ENCODE measurements around the gene GGN.
A peak's percentile ranks its signal among the peaks of the same experiment; 100 is the strongest.
"Not testable (repeated sequence)": the region's sequence is repeated elsewhere in the genome, so short reads cannot be mapped to it uniquely, and the experiment has no call there.

GGN gene, protein sequence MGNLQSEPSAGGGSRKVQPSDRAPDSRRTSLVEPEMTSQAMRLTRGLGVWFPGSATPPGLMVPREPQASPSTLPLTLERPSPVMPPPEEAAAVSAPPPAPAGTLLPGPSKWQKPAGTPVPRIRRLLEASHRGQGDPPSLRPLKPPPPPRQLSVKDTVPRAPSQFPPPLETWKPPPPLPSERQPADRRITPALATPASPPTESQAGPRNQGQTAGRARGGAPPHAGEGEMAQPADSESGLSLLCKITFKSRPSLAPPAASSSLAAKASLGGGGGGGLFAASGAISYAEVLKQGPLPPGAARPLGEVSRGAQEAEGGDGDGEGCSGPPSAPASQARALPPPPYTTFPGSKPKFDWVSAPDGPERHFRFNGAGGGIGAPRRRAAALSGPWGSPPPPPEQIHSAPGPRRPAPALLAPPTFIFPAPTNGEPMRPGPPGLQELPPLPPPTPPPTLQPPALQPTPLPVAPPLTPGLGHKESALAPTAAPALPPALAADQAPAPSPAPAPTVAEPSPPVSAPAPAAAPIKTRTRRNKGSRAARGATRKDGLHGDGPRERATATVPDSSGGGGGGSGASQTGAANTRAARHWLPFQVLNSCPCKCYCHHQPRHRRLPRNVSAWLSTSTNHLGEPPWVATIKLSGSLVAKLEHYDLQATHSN

DNA sequence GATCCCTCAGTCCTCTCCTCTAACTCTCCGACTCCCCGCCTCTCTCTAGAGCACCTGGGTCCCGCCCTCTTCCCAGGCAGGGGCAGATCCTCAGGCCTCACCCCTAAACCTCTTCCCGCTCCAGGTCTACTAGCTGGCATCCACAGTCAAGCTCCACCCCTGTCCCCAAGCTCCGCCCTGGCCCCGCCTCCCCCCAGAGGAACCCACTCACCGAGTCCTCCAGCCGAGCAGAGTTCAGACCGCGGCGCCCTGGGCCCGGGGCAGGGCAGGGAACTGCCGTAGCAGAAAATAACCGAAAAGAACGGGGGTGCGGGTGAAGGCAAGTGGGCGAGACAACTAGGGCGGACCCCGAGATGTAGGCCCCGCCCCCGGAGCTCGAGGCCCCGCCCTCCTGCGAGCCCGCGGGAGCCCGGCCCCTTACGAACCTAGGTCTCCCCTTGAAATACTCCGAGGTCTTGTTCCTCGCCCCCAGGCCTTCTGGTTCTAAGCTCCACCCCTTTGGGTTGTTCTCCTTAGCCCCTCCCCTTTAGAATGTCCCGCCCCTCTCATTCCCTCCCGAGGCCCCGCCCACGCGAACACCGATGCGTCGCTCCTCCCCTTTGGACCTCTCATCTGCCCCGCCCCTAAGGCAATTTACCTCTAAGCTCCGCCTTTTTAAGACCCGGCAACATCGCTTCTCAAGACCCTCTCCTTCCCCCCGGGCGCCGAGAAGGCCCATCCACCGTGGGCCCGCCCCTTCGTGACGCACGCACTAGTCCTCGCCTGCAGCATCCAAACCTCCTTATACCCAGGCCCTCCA lies at the start of gene GGN:
Gene GGN (minus strand): TSS at position 485 of the 799 bp plus-strand sequence. CDS start 773 bp downstream, outside the sequence.
- H3K27ac ChIP-seq, result peak within 1 kb of the TSS; percentile 80
- peak; percentile 69 for DNase-seq (ENCODE audit: low read depth, low spot score)

DNA sequence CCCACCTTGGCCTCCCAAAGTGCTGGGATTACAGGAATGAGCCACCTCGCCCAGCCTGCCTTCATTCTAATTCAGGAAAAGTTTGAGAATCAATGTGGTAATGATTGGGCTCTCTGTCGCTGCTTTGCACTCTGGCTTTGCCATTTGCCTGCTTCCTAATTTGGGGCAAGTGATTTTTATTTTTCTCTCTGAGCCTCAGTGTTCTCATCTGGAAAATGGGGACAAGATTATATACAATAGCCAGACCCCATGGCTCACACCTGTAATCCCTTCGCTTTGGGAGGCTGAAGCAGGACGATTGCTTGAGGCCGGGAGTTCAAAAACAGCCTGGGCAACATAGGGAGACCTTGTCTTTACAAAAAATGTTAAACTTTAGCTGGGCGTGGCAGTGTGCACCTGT lies 49.5 kb upstream of the GGN start:
- no peak overlapping the region for H3K27ac ChIP-seq
- no peak for DNase-seq (ENCODE audit: low read depth, low spot score)

DNA sequence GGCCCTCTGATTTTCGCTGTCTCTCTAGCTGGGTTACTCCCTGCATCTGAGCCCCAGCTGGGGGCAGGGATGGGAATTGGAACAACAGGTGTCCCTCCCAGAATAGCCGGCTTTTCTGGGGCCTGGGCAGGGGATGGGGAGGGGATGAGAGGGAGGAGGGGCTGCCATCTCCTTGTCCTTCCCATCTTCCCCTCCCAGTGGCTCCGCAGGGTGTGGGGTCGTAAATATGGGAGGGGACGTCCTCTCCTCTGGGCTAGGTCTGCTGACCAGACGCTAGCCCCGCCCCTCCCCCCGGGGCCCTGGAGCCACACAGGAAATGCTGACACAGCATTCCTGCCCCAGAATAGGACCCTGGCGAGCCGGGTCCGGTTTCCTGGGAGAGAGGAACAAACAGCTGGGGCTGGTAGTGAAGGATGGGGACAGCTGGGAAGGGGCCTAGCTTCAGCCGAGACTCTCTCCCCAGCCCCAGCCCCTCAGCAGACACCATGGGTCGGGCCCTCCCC lies 46.8 kb upstream of the GGN start:
- no peak for DNase-seq (ENCODE audit: low read depth, low spot score)
- H3K27ac ChIP-seq, result no peak overlapping the region

DNA sequence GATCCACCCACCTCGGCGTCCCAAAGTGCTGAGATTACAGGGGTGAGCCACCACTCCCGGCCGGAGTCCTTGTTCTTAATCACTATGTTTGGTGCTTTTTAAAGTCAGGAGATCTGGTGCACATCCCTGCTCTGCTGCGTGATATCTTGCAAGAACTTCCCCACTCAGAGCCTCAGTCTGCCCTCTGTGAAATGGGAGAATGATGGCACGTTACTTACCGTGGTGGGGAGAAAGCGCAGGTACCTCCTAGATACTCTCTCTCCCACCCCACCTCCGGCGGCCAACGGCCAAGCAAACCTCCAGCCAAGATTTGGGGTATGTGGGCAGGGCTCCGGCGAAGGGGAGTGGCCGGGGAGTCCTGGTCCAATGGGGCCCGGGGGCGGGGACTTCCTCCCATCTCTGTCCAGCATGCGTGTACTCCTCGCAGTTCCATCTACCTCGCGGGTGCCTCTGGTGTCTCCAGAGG lies 45.5 kb upstream of the GGN start, which contains the start of gene RYR1:
Gene RYR1 (plus strand): TSS at position 424 of the 466 bp plus-strand sequence. CDS start 139 bp downstream, outside the sequence.
- DNase-seq (ENCODE audit: low read depth, low spot score), result no peak
- no peak within 1 kb of the TSS for H3K27ac ChIP-seq

DNA sequence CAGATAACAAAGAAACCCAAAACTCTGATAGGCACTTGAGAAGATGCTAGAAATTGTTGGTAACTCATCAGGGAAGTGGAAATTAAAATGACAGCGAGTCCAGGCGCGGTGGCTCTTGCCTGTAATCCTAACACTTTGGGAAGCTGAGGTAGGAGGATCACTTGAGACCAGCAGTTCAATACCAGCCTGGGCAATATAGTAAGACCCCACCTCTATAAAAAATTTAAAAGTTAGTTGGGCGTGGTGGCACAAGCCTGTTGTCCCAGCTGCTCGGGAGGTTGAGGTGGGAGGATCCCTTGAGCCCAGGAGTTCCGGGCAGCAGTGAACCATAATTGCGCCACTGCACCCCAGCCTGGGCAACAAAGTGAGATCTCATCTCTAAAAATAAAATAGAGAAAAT lies 43.1 kb upstream of the GGN start:
- H3K27ac ChIP-seq, result no peak overlapping the region
- DNase-seq (ENCODE audit: low read depth, low spot score), result no peak

DNA sequence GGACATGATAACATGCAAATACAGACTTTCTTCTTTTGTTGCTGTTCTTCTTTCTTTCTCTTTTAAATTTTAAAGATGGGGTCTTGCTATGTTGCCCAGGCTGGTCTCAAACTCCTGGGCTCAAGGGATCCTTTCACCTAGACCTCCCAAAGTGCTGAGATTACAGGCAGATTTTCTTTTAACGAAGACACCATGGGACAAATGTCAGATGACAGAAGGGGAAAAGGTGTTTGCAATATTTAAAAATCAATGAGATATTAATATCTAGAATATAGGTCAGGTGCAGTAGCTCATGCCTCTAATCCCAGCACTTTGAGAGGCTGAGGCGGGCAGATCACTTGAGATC lies 42.0 kb upstream of the GGN start:
- no peak overlapping the region for H3K27ac ChIP-seq
- DNase-seq (ENCODE audit: low read depth, low spot score), result no peak

DNA sequence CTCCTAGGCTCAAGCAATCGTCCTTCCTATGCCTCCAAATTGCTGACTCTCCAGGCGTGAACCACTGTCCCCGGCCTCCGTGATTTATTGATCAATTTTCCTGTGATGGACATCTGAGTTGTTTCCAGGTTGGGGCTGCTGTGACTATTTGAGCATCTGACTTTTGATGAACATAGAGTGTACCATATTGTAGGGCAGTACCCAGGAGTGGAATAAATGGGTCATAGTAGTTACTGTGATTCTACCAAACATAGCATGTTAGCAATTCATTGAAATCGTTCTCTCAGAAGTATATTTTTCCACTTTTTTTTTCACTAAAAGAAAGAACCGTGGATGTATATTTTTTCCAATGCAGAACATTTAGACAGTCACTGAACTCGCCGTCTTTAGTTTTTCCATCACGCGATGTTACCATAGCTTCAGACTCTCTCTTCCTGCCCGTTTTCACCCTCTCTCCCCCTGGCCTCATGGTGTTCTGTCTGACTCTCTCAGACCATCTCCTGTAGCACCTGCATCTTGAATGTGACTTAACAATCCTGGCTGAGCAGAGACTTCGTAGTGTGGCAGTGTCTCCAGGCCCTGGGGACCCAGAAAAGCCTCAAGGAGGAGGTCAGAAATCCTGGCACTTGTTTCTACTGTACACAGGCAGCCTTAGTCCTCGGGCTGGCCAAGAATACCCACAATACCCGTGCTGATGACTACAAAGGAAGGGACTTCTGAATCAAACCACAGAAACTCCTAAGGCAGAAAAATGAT lies 41.4 kb upstream of the GGN start:
- DNase-seq (ENCODE audit: low read depth, low spot score), result no peak
- H3K27ac ChIP-seq, result no peak overlapping the region

DNA sequence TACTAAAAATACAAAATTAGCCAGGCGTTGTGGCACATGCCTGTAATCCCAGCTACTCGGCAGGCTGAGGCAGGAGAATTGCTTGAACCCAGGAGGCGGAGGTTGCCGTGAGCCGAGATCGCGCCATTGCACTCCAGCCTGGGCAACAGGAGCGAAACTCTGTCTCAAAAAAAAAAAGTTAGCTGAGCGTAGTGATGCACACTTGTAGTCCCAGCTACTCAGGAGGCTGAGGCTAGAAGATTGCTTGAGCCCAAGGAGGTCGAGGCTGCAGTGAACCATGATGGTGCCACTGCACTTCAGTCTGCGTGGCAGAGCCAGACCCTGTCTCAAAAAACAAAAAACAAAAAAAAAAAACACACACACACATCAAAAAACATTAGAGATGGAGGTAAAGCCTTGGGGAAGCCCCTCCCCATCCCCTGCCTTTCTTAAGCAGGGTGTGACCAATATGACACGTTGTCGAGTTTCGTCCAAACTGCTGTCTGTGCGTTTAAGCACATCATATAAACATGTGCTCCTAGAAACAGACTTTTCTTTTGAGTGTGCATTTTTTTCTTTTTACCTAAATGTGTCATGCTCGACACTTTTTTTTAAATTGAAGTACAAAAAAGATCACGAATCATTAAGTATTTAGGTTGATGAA lies 39.3 kb upstream of the GGN start:
- DNase-seq (ENCODE audit: low read depth, low spot score); H3K27ac ChIP-seq: not testable (repeated sequence)

DNA sequence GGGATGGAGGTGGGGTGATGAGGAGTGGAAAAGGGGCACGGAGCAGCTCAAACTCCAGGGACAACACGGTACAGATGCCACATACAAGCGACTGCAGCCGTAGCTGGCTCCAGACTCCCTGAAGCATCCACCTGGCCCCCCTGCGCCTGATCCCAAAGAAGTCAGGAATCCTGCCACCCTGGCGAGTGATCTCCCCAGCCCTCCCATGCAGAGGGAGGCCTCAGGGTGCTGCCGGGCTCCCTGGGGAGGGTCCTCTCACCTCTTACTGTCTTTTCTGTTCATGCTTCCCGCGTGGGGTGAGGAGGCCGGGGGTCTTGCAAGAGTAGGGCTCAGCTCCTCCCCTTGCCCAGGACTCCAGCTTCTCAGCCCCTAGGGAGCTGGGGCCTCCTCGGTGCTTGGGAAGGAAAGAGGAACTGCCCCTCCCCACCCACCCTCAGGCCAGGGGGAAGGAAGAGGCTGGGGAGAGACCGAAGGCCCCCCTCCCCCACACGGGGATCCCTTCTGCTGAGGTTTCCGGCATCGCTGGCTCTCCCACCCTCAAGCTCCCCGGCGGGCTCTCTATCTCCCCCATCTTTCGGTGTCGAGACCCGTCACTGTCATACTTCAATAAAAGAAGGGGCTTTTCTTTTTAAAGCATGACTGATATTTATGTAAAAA lies 38.1 kb upstream of the GGN start, which contains the start of gene RASGRP4:
Gene RASGRP4 (minus strand): TSS at position 410 of the 657 bp plus-strand sequence. CDS start 128 bp downstream, at position 282.
- H3K27ac ChIP-seq, result no peak within 1 kb of the TSS
- DNase-seq (ENCODE audit: low read depth, low spot score), result no peak

DNA sequence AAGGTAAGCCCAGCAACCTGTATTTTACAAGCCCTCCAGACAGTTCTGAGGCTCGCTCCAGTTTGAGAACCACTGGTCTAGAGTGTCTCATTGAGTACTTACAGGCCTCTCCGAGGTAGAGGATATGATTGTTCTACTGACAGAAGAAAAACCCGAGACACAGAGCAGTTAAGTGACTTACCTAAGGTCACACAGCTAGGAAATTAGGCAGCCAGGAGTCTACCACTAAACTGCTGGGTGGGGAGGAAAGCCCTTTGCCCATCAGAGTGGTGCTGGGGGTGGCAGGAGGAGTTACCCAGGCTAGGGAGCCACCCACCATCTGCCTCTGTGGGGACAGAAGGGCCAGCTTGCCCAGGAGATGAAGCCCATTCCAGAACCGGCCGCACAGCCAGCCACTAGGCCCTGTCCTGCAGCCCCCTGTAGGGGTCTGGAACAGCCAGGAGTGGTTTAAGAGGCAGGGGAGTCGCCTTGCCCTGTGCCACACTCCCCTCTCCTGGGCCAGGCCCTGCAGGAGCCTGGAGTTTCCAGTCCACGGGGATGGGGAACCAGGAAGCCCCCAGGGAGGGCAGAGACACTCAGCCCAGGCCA lies 37.5 kb upstream of the GGN start:
- H3K27ac ChIP-seq, result no peak overlapping the region
- no peak for DNase-seq (ENCODE audit: low read depth, low spot score)

DNA sequence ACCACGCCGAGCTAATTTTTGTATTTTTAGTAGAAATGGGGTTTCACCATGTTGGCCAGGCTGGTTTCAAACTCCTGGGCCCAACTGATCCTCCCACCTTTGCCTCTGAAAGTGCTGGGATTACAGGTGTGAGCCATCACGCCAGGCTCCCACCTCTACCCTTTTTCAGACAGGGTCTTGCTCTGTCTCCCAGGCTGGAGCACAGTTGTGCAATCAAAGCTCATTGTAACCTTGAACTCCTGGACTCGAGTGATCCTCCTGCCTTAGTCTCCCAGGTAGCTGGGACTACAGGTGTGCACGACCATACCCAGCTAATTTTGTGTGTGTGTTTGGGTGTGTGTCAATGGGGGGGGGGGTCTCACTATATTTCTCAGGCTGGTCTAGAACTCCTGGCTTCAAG lies 36.4 kb upstream of the GGN start:
- H3K27ac ChIP-seq, result no peak overlapping the region
- DNase-seq (ENCODE audit: low read depth, low spot score), result no peak

DNA sequence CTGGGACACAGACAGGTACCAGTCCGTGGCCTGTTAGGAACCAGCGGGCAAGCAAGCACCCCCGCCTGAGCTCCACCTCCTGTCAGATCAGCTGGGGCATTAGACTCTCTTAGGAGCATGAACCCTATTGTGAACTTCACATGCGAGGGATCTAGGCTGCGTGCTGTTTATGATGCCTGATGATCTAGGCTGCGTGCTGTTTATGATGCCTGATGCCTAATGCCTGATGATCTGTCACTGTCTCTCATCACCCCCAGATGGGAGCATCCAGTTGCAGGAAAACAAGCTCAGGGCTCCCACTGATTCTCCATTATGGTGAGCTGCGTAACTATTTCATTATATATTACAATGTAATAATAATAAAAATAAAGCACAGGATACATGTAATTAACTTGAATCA lies 34.6 kb upstream of the GGN start:
- DNase-seq (ENCODE audit: low read depth, low spot score), result no peak
- H3K27ac ChIP-seq, result no peak overlapping the region

DNA sequence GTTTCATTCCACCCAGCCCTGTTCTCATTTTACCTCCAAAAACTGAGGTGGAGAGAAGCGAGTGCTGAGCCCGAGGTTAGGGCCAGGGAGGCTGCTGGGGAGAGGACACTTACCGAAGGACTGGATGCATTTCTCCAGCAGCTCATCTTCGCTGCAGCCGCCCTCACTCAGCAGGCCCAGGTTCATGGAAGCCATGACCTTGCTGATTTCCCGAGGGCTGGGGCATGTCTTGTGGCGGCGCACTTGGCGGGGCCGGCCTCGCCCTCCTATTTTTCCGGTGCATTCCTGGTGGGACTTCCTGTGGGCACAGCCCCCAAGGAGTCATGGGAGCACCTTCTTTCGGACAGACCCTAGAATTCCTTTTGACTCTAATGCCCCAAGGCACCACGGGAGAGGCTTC lies 34.0 kb upstream of the GGN start:
- H3K27ac ChIP-seq, result no peak overlapping the region
- no peak for DNase-seq (ENCODE audit: low read depth, low spot score)

DNA sequence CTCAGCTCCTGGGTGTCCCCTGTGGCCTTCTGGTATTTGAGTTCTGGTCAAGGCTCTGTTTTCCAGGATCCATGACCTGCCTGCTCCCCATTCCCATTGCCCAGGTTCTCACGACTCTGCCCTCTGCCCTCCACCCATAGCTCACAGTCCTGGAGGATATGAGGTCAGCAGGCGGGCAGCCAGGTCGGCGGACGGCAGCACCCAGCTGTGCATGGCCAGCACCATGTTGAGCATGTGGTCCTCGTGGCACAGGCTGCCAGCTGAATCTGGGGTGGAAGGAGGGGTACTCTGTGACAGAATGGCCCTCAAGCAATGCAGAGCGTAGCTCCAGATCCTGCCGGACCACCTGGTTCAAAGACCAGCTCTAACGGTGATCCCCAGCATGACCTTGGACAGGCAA lies 33.1 kb upstream of the GGN start:
- DNase-seq (ENCODE audit: low read depth, low spot score), result no peak
- no peak overlapping the region for H3K27ac ChIP-seq

DNA sequence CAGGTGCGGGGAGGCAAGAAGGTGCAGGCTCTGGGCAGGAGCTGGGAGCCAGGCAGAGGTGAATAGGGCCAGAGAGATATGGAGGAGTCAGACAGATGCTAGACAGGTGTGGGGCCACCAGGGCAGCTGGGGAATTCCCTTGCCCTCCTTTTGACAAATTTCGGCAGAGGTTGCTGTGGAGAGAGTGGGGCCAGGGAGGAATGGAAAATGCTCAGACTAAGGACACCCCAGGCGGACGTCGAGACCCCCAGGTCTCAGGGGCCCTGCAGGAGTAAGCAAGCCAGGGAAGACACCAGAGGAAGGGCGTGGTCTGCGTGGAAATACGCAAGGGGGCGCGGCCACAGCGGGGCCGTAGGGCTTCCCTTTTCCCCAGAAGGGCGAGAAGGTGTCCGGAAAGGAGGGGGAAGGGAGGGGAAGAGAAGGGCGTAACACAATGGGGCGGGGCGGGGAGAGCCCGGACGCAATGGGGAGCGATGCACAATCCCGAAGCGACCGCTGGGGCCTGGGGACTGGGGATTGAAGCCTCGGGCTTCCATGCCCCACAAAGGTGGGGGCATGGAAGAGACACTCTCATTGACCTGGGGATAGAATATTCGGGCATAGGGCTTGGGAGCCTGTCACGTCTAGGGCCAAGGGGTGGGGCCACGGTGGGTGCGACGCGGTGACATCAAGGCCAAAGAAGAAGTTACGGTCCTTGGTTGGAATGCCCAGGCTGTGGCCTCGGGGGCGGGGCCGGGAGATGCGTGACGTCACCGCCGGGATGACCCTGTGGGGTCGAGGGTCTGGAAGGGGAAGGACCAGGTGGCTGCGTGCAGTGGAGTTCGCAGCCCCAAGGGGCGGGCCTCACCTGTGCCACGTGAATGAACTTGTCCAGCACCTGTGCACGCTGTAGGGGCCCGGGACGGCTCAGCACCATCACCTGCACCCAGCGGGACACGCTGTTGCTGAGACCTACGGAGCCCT lies 30.0 kb upstream of the GGN start:
- no peak for DNase-seq (ENCODE audit: low read depth, low spot score)
- H3K27ac ChIP-seq, result no peak overlapping the region

DNA sequence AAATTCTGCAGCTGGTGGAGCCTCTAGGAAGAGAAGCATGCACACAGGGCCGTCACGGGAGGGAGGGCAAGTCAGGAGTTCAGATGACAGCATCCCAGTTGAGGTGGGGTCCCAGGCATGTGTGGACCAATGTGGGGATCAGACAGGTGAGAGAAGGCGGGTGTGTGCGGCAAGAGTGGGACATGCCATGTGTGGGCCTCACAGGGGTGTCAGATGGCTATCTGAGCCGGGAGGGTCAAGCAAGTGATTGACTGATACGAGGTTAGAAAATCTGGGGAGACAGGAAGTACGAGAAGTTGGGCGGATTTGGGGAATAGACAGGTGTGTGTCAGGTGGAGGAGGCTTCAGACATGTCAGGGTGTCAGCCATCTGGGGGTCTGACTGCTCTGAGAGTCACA lies 29.3 kb upstream of the GGN start:
- no peak for DNase-seq (ENCODE audit: low read depth, low spot score)
- H3K27ac ChIP-seq, result no peak overlapping the region

DNA sequence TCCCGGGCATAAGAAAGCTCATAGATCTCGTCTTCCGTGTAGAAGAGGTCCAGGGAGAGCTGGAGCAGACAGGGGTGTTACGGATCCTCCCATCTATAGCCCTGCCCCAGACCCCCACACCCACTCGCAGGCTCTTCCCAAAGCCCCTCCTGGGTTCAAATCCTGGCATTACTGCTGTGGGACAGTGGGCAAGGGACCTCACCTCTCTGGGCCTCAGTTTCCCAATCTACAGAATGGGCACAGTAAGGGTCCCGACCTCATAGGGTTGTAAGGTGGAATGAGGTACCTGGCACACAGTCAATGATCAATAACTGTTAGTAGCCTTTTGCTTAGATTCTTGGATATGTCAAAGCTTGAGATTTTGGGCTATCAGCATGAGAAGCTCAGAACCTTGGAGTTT lies 25.6 kb upstream of the GGN start:
- no peak overlapping the region for H3K27ac ChIP-seq

More for the DNA sequence above, 25.6 kb upstream of the GGN start:
- no peak for DNase-seq (ENCODE audit: low read depth, low spot score)
